ENCODE results near the gene SYT1.

DNA sequence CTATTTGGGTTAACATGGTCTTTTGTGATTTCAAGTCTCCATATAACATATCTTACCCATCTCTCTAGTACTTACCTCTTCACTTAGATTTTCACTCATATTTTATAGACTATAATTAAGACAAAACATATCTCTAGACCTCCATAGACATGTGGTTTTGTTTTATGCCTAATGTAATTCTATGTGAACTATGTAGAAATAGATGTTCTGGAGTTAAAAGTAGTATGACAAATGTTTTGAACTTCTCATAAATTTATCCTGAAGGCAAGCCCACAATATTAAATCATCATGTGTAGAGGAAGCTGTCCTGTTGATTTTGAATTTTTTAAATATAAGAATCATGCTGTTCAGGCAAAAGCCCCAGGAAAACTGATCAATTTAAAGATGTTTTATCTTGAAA is 169.2 kb downstream of the SYT1 start:
- TF ChIP-seq NR2F2 (IDR thresholded peaks at IDR 0.05) (no peak), RAD21 (IDR thresholded peaks at IDR 0.05) (no peak), YY1 (IDR thresholded peaks at IDR 0.05) (no peak)
- TF ChIP-seq, protein P1, sequence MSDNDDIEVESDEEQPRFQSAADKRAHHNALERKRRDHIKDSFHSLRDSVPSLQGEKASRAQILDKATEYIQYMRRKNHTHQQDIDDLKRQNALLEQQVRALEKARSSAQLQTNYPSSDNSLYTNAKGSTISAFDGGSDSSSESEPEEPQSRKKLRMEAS (IDR thresholded peaks at IDR 0.05) = no peak
- TF ChIP-seq, protein P2, sequence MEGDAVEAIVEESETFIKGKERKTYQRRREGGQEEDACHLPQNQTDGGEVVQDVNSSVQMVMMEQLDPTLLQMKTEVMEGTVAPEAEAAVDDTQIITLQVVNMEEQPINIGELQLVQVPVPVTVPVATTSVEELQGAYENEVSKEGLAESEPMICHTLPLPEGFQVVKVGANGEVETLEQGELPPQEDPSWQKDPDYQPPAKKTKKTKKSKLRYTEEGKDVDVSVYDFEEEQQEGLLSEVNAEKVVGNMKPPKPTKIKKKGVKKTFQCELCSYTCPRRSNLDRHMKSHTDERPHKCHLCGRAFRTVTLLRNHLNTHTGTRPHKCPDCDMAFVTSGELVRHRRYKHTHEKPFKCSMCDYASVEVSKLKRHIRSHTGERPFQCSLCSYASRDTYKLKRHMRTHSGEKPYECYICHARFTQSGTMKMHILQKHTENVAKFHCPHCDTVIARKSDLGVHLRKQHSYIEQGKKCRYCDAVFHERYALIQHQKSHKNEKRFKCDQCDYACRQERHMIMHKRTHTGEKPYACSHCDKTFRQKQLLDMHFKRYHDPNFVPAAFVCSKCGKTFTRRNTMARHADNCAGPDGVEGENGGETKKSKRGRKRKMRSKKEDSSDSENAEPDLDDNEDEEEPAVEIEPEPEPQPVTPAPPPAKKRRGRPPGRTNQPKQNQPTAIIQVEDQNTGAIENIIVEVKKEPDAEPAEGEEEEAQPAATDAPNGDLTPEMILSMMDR (IDR thresholded peaks at IDR 0.05; ENCODE audit: low read depth, low read length, missing input control) = no peak
- TF ChIP-seq, protein P3, sequence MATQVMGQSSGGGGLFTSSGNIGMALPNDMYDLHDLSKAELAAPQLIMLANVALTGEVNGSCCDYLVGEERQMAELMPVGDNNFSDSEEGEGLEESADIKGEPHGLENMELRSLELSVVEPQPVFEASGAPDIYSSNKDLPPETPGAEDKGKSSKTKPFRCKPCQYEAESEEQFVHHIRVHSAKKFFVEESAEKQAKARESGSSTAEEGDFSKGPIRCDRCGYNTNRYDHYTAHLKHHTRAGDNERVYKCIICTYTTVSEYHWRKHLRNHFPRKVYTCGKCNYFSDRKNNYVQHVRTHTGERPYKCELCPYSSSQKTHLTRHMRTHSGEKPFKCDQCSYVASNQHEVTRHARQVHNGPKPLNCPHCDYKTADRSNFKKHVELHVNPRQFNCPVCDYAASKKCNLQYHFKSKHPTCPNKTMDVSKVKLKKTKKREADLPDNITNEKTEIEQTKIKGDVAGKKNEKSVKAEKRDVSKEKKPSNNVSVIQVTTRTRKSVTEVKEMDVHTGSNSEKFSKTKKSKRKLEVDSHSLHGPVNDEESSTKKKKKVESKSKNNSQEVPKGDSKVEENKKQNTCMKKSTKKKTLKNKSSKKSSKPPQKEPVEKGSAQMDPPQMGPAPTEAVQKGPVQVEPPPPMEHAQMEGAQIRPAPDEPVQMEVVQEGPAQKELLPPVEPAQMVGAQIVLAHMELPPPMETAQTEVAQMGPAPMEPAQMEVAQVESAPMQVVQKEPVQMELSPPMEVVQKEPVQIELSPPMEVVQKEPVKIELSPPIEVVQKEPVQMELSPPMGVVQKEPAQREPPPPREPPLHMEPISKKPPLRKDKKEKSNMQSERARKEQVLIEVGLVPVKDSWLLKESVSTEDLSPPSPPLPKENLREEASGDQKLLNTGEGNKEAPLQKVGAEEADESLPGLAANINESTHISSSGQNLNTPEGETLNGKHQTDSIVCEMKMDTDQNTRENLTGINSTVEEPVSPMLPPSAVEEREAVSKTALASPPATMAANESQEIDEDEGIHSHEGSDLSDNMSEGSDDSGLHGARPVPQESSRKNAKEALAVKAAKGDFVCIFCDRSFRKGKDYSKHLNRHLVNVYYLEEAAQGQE (IDR thresholded peaks at IDR 0.05) = no peak

All from liver (tissue), 3 donors.